Measurements from ENCODE around the gene NID1.
A peak's percentile ranks its signal among the peaks of the same experiment; 100 is the strongest.
"Not testable (repeated sequence)": the region's sequence is repeated elsewhere in the genome, so short reads cannot be mapped to it uniquely, and the experiment has no call there.

Gene NID1

GRCh38 chr1:236023926-236024565, 40.8 kb downstream of the NID1 start:
- DNase-seq (ENCODE audit: low spot score) = no peak

- peak; percentile 15 for DNase-seq (ENCODE audit: low spot score)
Observed at GRCh38 chr1:236021424-236022135, 43.3 kb downstream of the NID1 start.

- no peak for DNase-seq (ENCODE audit: low spot score)
Observed at GRCh38 chr1:236020359-236021219, 44.3 kb downstream of the NID1 start.

GRCh38 chr1:236018885-236019453, 45.9 kb downstream of the NID1 start:
- no peak for DNase-seq (ENCODE audit: low spot score)

DNA sequence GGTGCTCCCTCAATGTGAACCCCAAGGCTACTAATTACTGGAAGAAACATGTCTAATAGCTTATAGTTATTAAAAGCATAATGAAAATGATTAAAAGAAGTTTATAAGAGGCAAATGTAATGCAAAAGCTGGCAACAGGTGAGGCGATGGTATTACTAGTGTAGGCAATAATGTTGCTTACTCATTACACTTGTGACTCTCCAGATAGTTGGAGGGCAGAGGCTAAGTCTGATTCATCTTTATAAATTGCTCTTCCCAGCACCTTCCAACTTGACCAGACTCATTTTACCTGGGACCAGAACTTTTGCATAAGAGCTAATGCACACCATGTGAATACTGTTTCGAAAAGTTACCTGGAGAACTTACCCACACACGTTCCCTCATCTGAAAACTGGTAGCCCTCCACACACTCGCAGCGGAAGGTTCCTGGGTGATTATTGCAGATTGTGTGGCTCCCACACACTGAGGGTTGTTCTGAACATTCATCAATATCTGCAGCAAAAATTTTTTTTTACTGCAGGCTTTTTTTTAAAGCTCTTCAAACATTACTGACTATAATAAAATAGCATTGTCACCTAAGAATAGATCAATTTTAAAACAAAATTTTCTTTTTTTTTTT, 48.0 kb downstream of the NID1 start:
- no peak for DNase-seq (ENCODE audit: low spot score)

- DNase-seq (ENCODE audit: low spot score) = no peak
Observed at GRCh38 chr1:236016083-236016482, 48.8 kb downstream of the NID1 start.

DNA sequence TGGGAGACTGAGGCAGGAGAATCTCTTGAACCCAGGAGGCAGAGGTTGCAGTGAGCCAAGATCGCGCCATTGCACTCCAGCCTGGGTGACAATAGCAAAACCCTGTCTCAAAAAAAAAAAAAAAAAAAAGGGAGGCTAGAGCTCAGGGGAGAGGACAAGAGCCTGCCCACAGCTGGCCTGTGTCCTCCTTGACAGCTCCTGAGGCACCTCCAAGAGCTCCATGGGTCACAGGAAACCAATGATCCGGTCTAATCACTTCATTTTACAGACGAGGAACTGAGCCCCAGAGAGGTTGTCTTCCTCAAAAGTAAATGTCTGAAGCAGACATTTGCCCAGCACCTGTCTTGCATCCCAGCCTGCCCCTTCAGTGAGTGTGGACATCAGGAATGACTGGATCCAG, 49.4 kb downstream of the NID1 start:
- DNase-seq (ENCODE audit: low spot score) = no peak

DNA sequence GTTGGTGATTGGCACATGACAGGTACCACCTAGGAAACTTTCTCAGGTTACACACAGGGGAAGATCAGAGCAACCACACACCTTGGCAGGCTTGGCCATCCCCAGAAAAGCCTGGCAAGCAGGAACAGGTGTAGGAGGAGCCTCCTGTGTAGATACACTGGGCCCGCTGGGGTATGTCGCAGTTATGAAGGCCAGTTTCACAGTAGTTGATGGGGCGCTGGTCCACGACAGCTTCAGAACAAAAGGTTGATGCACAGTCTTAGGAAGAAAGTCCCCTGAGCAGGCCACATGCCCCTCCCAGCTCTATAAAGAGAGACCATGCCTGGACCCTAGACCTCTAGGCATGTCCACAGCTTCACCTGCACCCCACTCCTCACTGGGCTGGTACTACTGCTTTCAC, 51.6 kb downstream of the NID1 start:
- no peak for DNase-seq (ENCODE audit: low spot score)

- DNase-seq (ENCODE audit: low spot score) = no peak
Observed at GRCh38 chr1:236011641-236012040, 53.2 kb downstream of the NID1 start.

GRCh38 chr1:236010443-236010842, 54.4 kb downstream of the NID1 start:
- DNase-seq (ENCODE audit: low spot score) = no peak

- DNase-seq (ENCODE audit: low spot score) = no peak
Observed at GRCh38 chr1:236009857-236010256, 55.0 kb downstream of the NID1 start.

DNA sequence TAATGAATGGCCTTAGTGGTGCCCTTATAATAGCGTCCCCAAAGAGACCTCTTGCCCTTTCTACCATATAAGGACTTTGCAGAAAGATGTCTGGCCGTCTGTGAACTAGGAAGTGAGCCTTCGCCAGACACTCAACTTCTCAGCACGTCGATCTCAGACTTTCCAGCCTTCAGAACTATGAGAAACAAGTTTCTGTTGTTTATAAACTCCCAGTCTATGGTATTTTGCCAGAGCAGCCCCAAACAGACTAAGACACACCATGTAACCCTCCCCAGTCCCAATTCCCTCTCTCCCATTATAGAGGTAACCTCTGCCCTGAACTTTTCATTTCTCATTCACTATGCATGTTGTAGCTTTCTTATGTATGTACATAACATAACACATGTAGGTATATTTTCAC, 55.7 kb downstream of the NID1 start:
- DNase-seq (ENCODE audit: low spot score) = no peak

DNA sequence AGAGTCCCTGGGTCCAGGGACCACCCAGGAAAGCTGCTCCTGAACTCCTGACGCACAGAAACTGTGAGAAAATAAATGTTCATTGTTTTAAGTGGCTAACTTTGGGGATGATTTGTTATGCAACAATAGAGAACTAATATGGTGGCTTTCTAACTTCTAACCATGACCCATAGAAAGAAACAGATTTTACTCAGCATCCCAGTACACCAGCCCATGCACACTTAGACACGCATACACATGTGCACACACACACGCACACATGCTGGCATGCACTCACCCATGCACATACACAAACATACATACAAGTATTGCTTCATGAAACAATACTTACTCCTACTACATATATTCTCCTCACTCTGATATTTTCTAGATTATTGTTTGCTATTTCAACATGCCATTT, 57.1 kb downstream of the NID1 start:
- DNase-seq (ENCODE audit: low spot score) = no peak

- not testable (repeated sequence) for DNase-seq (ENCODE audit: low spot score)
Observed at GRCh38 chr1:236003058-236003457, 61.8 kb downstream of the NID1 start.

DNA sequence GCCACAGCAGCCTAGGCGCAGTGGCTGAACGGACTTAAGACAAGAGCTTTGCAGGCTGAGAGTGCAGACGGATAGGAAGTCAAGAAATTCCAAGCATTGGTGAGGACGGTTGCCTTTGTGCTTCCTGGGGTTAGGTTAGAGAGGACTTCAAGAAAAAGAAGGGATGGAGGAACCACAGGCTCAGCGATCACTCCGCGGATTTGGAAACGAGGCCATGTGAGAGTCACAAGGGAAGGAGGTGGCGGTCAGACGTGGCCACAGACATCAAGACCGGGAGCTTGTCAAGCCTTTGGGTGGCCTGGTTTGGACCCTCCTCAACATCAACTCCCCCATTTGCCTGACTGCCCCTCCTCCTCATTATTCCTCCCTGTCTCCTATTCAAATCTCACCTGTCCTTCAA, 62.3 kb downstream of the NID1 start:
- no peak for DNase-seq (ENCODE audit: low spot score)

DNA sequence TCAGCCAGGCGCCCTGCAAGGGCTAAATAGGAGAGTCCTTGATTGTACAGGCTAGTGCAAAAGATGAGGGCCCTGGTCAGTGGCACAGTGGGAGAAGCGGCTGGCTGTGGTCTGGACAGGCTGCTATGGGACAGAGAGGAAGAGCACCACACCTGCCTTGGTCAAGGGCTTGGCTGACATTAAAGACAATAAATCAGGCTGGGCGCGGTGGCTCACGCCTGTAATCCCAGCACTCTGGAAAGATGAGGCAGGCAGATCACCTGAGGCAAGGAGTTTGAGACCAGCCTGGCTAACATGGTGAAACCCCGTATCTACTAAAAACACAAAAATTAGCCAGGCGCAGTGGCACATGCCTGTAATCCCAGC, 62.9 kb downstream of the NID1 start:
- DNase-seq (ENCODE audit: low spot score) = no peak

DNA sequence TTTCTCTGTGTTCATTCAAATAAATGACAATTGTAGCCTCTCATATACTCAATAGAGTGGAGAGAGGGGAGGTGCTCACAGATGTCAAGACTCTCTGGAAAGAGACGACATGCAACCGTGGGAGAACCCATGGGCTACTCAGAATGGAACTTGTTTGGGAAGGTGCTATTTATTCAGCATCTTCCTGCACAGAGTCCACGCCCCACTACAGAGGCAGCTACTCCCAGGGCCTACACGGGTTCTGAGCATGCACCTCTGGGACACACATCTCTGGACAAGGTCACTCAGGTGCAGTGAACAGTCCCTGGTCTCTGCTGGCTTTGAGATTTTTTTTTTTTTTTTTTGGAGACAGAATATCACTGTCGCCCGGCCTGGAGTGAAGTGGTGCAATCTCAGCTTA, 64.1 kb downstream of the NID1 start:
- no peak for DNase-seq (ENCODE audit: low spot score)

GRCh38 chr1:235999259-235999925, 65.5 kb downstream of the NID1 start:
- DNase-seq (ENCODE audit: low spot score) = no peak

DNA sequence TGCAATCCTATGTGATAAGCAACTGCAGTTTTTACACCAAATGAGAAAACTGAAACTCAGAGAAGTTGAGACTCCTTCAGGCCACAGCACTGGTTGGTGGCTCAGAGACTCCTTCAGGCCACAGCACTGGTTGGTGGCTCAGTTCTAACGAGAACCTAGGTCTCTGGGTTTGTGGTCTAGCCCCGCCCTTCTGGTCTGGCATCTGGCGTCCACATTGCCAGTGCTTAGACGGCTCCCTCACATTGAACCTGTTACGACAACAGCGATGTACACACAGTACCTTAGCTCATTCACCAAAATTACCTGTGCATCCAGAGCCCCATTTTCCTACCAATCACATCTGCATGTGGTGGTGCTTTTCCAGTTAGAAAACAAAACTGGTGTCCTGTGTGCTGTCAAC, 66.1 kb downstream of the NID1 start:
- no peak for DNase-seq (ENCODE audit: low spot score)

DNA sequence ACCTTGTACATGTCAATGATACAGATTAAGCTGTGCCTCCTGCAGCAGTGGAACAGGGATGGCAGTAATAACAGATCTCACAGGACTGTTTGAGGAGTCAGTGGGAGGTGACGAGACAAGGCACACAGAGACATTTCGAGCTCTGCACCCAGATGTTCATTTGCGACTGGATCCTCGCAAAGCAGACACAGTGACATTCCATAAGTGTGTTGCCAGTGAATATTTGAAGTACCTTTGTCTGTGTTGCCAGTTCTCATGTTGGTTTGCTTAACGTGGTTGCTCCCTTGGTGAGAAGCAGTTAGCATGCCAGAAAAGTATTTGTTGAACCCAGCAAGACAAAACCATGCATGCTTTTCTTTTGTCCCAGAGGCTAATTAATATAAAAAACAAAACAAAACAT, 67.0 kb downstream of the NID1 start:
- DNase-seq (ENCODE audit: low spot score) = no peak

DNA sequence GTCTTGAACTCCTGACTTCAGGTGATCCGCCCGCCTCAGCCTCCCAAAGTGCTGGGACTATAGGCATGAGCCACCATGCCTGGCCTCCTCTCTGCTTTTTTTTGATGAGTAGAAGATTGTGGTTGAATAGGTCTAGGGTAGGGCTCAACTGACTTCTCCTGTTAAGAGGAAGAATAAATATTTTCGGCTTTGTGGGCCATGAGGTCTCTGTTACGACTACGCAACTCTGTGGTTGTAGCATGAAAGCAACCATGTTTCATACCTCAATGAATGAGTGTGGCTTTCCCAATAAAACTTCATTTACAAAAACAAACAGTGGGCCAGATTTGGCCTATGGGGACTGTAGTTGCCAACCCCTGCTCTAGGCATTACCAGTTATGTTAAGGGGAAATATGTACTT, 67.8 kb downstream of the NID1 start:
- DNase-seq (ENCODE audit: low spot score) = no peak

Measured in cerebellar cortex (tissue), 1 donor.